PC-3 (cell line): ENCODE measurements around the gene GRIN2C. TPM values are rescaled to one million over a fixed set of nuclear protein-coding genes. Genes with fewer than 3 reads are reported as not detected.

Experiments
- ATAC-seq: fragments of 200-7000 bp; cut with Tn5 transposase; 2 replicates; pipeline ENCODE4 v1.9.1; 2020; ENCODE audit warnings: mild to moderate bottlenecking, moderate library complexity
- BruUV-seq: library from RNA; stranded (reverse); fragments of 400-500 nt; replicated peaks from 2 replicates; lab custom pipeline; 2021; lab: Mats Ljungman, UMichigan
- CTCF ChIA-PET: fragments of 300-600 bp; sonication (Branson Sonifier 250); formaldehyde crosslinking; loops from one replicate; lab custom pipeline; 2022; ENCODE audit warnings: antibody characterized with exemption; lab: Charles Lee
- POLR2A ChIA-PET: fragments of 300-600 bp; sonication (Branson Sonifier 250); formaldehyde crosslinking; loops from one replicate; lab custom pipeline; 2022; ENCODE audit warnings: antibody characterized with exemption; ENCODE audit not compliant: unreplicated experiment; lab: Charles Lee
- DNase-seq: peaks from one replicate; pipeline ENCODE4 v3.0.0-alpha.2; 2015
- H2AFZ ChIP-seq: fragments of 300-600 bp; sonication (generic); 2 replicates; pipeline ENCODE4 v1.6.0; 2016; ENCODE audit warnings: antibody characterized with exemption, low read length
- H3F3A ChIP-seq: fragments of 300-600 bp; sonication (generic); one replicate; pipeline ENCODE4 v1.6.0; 2017; ENCODE audit warnings: antibody characterized with exemption, low read length, control low read depth, mild to moderate bottlenecking; ENCODE audit not compliant: unreplicated experiment
- H3K27ac ChIP-seq: fragments of 300-600 bp; sonication (generic); 2 replicates; pipeline ENCODE4 v1.5.1; 2016; ENCODE audit warnings: mild to moderate bottlenecking, low read length
- H3K27me3 ChIP-seq: fragments of 300-600 bp; sonication (generic); 2 replicates; pipeline ENCODE4 v1.6.1; 2016; ENCODE audit warnings: low read length, mixed read lengths
- H3K36me3 ChIP-seq: fragments of 300-600 bp; sonication (generic); 2 replicates; pipeline ENCODE4 v1.6.1; 2016; ENCODE audit warnings: low read depth, mixed run types, low read length, mixed read lengths
- H3K4me1 ChIP-seq: fragments of 300-600 bp; sonication (generic); 2 replicates; pipeline ENCODE4 v1.5.1; 2016; ENCODE audit warnings: low read length; ENCODE audit not compliant: insufficient read depth
- H3K4me2 ChIP-seq: fragments of 300-600 bp; sonication (generic); 2 replicates; pipeline ENCODE4 v1.6.0; 2016; ENCODE audit warnings: low read length
- H3K4me3 ChIP-seq: fragments of 300-600 bp; sonication (generic); 2 replicates; pipeline ENCODE4 v1.5.1; 2016; ENCODE audit warnings: mild to moderate bottlenecking, low read length, mixed read lengths
- H3K79me2 ChIP-seq: fragments of 300-600 bp; sonication (generic); 2 replicates; pipeline ENCODE4 v1.6.1; 2017; ENCODE audit warnings: low read length, mixed read lengths
- H3K9ac ChIP-seq: fragments of 300-600 bp; sonication (generic); 2 replicates; pipeline ENCODE4 v1.6.0; 2016; ENCODE audit warnings: mild to moderate bottlenecking, low read length
- H3K9me2 ChIP-seq: fragments of 300-600 bp; sonication (generic); replicated peaks from 2 replicates; pipeline ENCODE4 v1.6.1; 2016; ENCODE audit warnings: mixed run types, low read length, mixed read lengths
- H3K9me3 ChIP-seq: fragments of 300-600 bp; sonication (generic); 2 replicates; pipeline ENCODE4 v1.6.1; 2016; ENCODE audit warnings: low read length, mixed read lengths
- H4K20me1 ChIP-seq: fragments of 300-600 bp; sonication (generic); 2 replicates; pipeline ENCODE4 v1.6.1; 2016; ENCODE audit warnings: low read length, mixed read lengths
- CTCF ChIP-seq: fragments of 300-600 bp; sonication (generic); conservative IDR thresholded peaks from 2 replicates; pipeline ENCODE4 v1.5.1; 2017; ENCODE audit warnings: antibody characterized with exemption, low read depth, mild to moderate bottlenecking, low read length
- EZH2 ChIP-seq: fragments of 300-600 bp; sonication (generic); IDR thresholded peaks from one replicate; pipeline ENCODE4 v1.6.1; 2017; ENCODE audit warnings: antibody characterized with exemption, mild to moderate bottlenecking, low read length; ENCODE audit not compliant: unreplicated experiment
- EZH2phosphoT487 ChIP-seq: fragments of 300-600 bp; sonication (generic); IDR thresholded peaks from 2 replicates; pipeline ENCODE4 v1.6.1; 2018; ENCODE audit warnings: mild to moderate bottlenecking, antibody characterized with exemption, low read length, borderline replicate concordance
- intact Hi-C: fragments of 100-400 bp; cut with micrococcal nuclease; formaldehyde crosslinking; loops from 2 replicates; pipeline ENCODE4 v1.9.0; 2023
- total RNA-seq: library from RNA; depleted of rRNA; stranded (reverse); fragments of >200 nt; gene quantifications from 2 replicates; pipeline ENCODE4 v1.2.3, GENCODE V29; 2014

The GRIN2C gene
- total RNA-seq, 1 experiment from 2014 or later, result 0.04 TPM

GRCh38 chr17:74883241-74883745 is 23.6 kb upstream of the GRIN2C start:
- intact Hi-C loops, result no loop called here
- no peak overlapping the region for H3K4me3 ChIP-seq
- no peak for DNase-seq
- no peak overlapping the region for H3K4me2 ChIP-seq
- ChIA-PET CTCF (no interaction called here), POLR2A (no interaction called here)
- no peaks in the 10 kb centered on the region for H3K9me3 ChIP-seq
- peaks cover 15% of the 10 kb centered on the region for H3K27me3 ChIP-seq
- no peaks in the 10 kb centered on the region for H3F3A ChIP-seq
- no TSS peak for BruUV-seq
- H3K79me2 ChIP-seq, result no peaks in the 10 kb centered on the region
- H3K36me3 ChIP-seq, result no peaks in the 10 kb centered on the region
- no peaks in the 10 kb centered on the region for H3K9me2 ChIP-seq
- H3K4me1 ChIP-seq, result no peaks in the 10 kb centered on the region
- H2AFZ ChIP-seq, result no peak overlapping the region
- H3K9ac ChIP-seq, result no peak overlapping the region
- no peaks in the 10 kb centered on the region for H4K20me1 ChIP-seq
- TF ChIP-seq CTCF (no peak), EZH2phosphoT487 (no peak), EZH2 (no peak)
- no peak for ATAC-seq
- H3K27ac ChIP-seq, result no peak overlapping the region

- H3K27me3 ChIP-seq, result peaks cover 15% of the 10 kb centered on the region
- H3K79me2 ChIP-seq, result no peaks in the 10 kb centered on the region
- no peaks in the 10 kb centered on the region for H3K9me2 ChIP-seq
- intact Hi-C loops, result no loop called here
- H3K4me1 ChIP-seq, result no peaks in the 10 kb centered on the region
- TF ChIP-seq EZH2 (no peak), CTCF (no peak), EZH2phosphoT487 (no peak)
- CTCF ChIA-PET, result no interaction called here
- no peaks in the 10 kb centered on the region for H4K20me1 ChIP-seq
- POLR2A ChIA-PET, result interaction anchor here (0.6 kb wide), 1 partner anchor 10 kb away, joined by 15 read pairs; no protein-coding TSS in a partner anchor
- BruUV-seq, result no TSS peak
- H3F3A ChIP-seq, result no peaks in the 10 kb centered on the region
- H3K4me3 ChIP-seq, result no peak overlapping the region
- no peak overlapping the region for H3K9ac ChIP-seq
- H3K4me2 ChIP-seq, result no peak overlapping the region
- DNase-seq, result no peak
- H3K27ac ChIP-seq, result no peak overlapping the region
- ATAC-seq, result no peak
- no peaks in the 10 kb centered on the region for H3K9me3 ChIP-seq
- no peak overlapping the region for H2AFZ ChIP-seq
- H3K36me3 ChIP-seq, result no peaks in the 10 kb centered on the region
These were observed 23.0 kb upstream of the GRIN2C start for GRCh38 chr17:74882517-74883240.

- ChIA-PET CTCF (no interaction called here), POLR2A (no interaction called here)
- intact Hi-C loops, result no loop called here
- no peak for DNase-seq
- Histone ChIP-seq H3K4me1 (no peaks in the 10 kb centered on the region), H2AFZ (no peak overlapping the region), H4K20me1 (no peaks in the 10 kb centered on the region), H3K79me2 (no peaks in the 10 kb centered on the region), H3K4me2 (no peak overlapping the region), H3K27me3 (peaks cover 10% of the 10 kb centered on the region), H3K9ac (no peak overlapping the region), H3K9me3 (no peaks in the 10 kb centered on the region), H3K27ac (no peak overlapping the region), H3K9me2 (no peaks in the 10 kb centered on the region), H3K4me3 (no peak overlapping the region), H3K36me3 (no peaks in the 10 kb centered on the region), H3F3A (no peaks in the 10 kb centered on the region)
- TF ChIP-seq EZH2phosphoT487, result no peak
- TF ChIP-seq EZH2, result no peak
- no peak for TF ChIP-seq CTCF
- no TSS peak for BruUV-seq
- ATAC-seq, result no peak
These were observed 21.4 kb upstream of the GRIN2C start for GRCh38 chr17:74881073-74881472.
